B cell (primary cell): ENCODE results near the gene IKZF2. TPM values are rescaled to one million over a fixed set of nuclear protein-coding genes. Genes with fewer than 3 reads are reported as not detected.

ENCODE experiments used
- ATAC-seq: fragments of 200-7000 bp; cut with Tn5 transposase; one replicate; pipeline ENCODE4 v1.10.0; 2021; ENCODE audit warnings: low read depth, mild to moderate bottlenecking, moderate number of reproducible peaks, moderate library complexity
- CTCF ChIA-PET: fragments of 350-600 bp; sonication (Branson Sonifier 250); formaldehyde crosslinking; loops from one replicate; lab custom pipeline; 2021; ENCODE audit warnings: antibody characterized with exemption, inconsistent platforms; lab: Charles Lee
- POLR2A ChIA-PET: fragments of 350-600 bp; sonication (Branson Sonifier 250); formaldehyde crosslinking; loops from one replicate; lab custom pipeline; 2021; ENCODE audit warnings: antibody characterized with exemption; lab: Charles Lee
- DNase-seq: peaks from one replicate; pipeline ENCODE4 v3.0.0; 2013
- H2AFZ ChIP-seq: 2 replicates; pipeline ENCODE4 v1.6.1; 2012; ENCODE audit warnings: mild to moderate bottlenecking, low read depth, low read length; ENCODE audit not compliant: insufficient read depth, poor library complexity, severe bottlenecking
- H3K27ac ChIP-seq, 2 donors: 1 replicate in 1 of 2; 2 replicates in 1 of 2; pipeline ENCODE4 v1.5.1; 2012 to 2013; ENCODE audit warnings: low read length in 2 of 2, mild to moderate bottlenecking in 2 of 2, moderate library complexity in 1 of 2
- H3K27me3 ChIP-seq, 4 experiments: fragments of 200-600 bp in 1 of 4; sonication (generic) in 1 of 4; replicated peaks in 1 of 4; 1 replicate in 2 of 4; 2 replicates in 2 of 4; pipeline versions ENCODE4 v1.6.1 to v1.7.0; 2013 to 2016; ENCODE audit warnings: low read length in 3 of 4, mild to moderate bottlenecking in 2 of 4, mixed read lengths in 1 of 4, moderate library complexity in 1 of 4; ENCODE audit not compliant: insufficient read depth in 4 of 4, control insufficient read depth in 3 of 4; ENCODE audit errors: control extremely low read depth in 1 of 4
- H3K36me3 ChIP-seq, 2 experiments: replicated peaks in 1 of 2; 1 replicate in 1 of 2; 2 replicates in 1 of 2; pipeline versions ENCODE4 v1.6.1 to v1.7.1; 2013; ENCODE audit warnings: low read length in 1 of 2; ENCODE audit not compliant: insufficient read depth in 2 of 2, control insufficient read depth in 1 of 2; ENCODE audit errors: control extremely low read depth in 1 of 2, extremely low read depth in 1 of 2
- H3K4me1 ChIP-seq, 2 donors: fragments of 200-600 bp in 1 of 2; sonication (generic) in 1 of 2; 1 replicate in 1 of 2; 2 replicates in 1 of 2; pipeline versions ENCODE4 v1.5.1 to v1.6.1; 2013 to 2017; ENCODE audit warnings: low read length in 2 of 2; ENCODE audit not compliant: control insufficient read depth in 2 of 2, insufficient read depth in 2 of 2
- H3K4me2 ChIP-seq: replicated peaks from 2 replicates; pipeline ENCODE3; 2012; ENCODE audit warnings: mild to moderate bottlenecking, low read depth, low read length; ENCODE audit not compliant: poor library complexity, severe bottlenecking
- H3K4me3 ChIP-seq, 5 experiments: fragments of 200-600 bp in 1 of 5; sonication (generic) in 1 of 5; 1 replicate in 3 of 5; 2 replicates in 2 of 5; pipeline versions ENCODE4 v1.5.1 to v1.7.0; 2011 to 2016; ENCODE audit warnings: low read length in 4 of 5, mild to moderate bottlenecking in 4 of 5, low read depth in 2 of 5, control low read depth in 1 of 5, moderate library complexity in 1 of 5; ENCODE audit not compliant: insufficient read depth in 1 of 5; ENCODE audit errors: control extremely low read depth in 1 of 5, extremely low read depth in 1 of 5
- H3K79me2 ChIP-seq: fragments of 200-600 bp; sonication (generic); one replicate; pipeline ENCODE4 v1.6.0; 2016; ENCODE audit warnings: low read length; ENCODE audit not compliant: control insufficient read depth, insufficient read depth
- H3K9ac ChIP-seq: fragments of 200-600 bp; sonication (generic); 2 replicates; pipeline ENCODE4 v1.6.1; 2017; ENCODE audit warnings: mild to moderate bottlenecking, low read length, moderate library complexity
- H3K9me3 ChIP-seq, 3 donors: one replicate each; pipeline versions ENCODE4 v1.6.1 to v1.7.1; 2013; ENCODE audit warnings: low read length in 2 of 3; ENCODE audit not compliant: control insufficient read depth in 2 of 3, insufficient read depth in 1 of 3; ENCODE audit errors: control extremely low read depth in 1 of 3
- H4K20me1 ChIP-seq: 2 replicates; pipeline ENCODE4 v1.6.0; 2012; ENCODE audit warnings: mild to moderate bottlenecking, low read length; ENCODE audit not compliant: insufficient read depth, control insufficient read depth, poor library complexity, severe bottlenecking
- H3K27ac Mint-ChIP-seq: one replicate; pipeline ENCODE4 v1.8.0; 2021; ENCODE audit warnings: mixed read lengths
- H3K27me3 Mint-ChIP-seq: one replicate; pipeline ENCODE4 v1.8.0; 2021; ENCODE audit warnings: mixed read lengths
- H3K4me1 Mint-ChIP-seq: one replicate; pipeline ENCODE4 v1.8.0; 2021; ENCODE audit warnings: mixed read lengths
- H3K4me3 Mint-ChIP-seq: one replicate; pipeline ENCODE4 v1.8.0; 2021; ENCODE audit warnings: mixed read lengths
- H3K9me3 Mint-ChIP-seq: one replicate; pipeline ENCODE4 v1.8.0; 2022; ENCODE audit warnings: mixed read lengths; ENCODE audit not compliant: insufficient read depth
- EZH2 ChIP-seq: IDR thresholded peaks from 2 replicates; pipeline ENCODE4 v1.6.1; 2012; ENCODE audit warnings: borderline replicate concordance, low read depth, mild to moderate bottlenecking, moderate library complexity, low read length; ENCODE audit not compliant: insufficient read depth, poor library complexity, severe bottlenecking
- WGBS: methylation state at CpG from one replicate; pipeline ENCODE4 v1.1.5; 2013; ENCODE audit warnings: missing lambda C conversion rate; ENCODE audit not compliant: insufficient coverage; 5-methylcytosine and 5-hydroxymethylcytosine counted together
- intact Hi-C: fragments of 100-400 bp; cut with micrococcal nuclease; formaldehyde crosslinking; loops from one replicate; pipeline ENCODE4 v1.10.0; 2022
- polyA plus RNA-seq: library from polyadenylated mRNA; depleted of rRNA; stranded (reverse); fragments of >200 nt; gene quantifications from 2 replicates; pipeline ENCODE4 v1.2.3, GENCODE V29; 2012
- total RNA-seq, 2 donors: library from RNA; stranded (reverse); fragments of 120-200 nt in 1 of 2; gene quantifications; 1 replicate in 1 of 2; 2 replicates in 1 of 2; pipeline versions ENCODE4 v1.2.3 to v1.2.4, GENCODE V29; 2013 to 2022
- TF ChIP-seq, protein P1 (sequence below): fragments of 200-600 bp; IDR thresholded peaks from one replicate; pipeline ENCODE4 v1.8.0; 2022; ENCODE audit warnings: antibody characterized with exemption, mild to moderate bottlenecking

IKZF2 gene
- total and polyA plus RNA-seq, 2 donors (not counting 1 experiment from before 2014, with no cell fraction given): 2.5 to 49.3 TPM

DNA sequence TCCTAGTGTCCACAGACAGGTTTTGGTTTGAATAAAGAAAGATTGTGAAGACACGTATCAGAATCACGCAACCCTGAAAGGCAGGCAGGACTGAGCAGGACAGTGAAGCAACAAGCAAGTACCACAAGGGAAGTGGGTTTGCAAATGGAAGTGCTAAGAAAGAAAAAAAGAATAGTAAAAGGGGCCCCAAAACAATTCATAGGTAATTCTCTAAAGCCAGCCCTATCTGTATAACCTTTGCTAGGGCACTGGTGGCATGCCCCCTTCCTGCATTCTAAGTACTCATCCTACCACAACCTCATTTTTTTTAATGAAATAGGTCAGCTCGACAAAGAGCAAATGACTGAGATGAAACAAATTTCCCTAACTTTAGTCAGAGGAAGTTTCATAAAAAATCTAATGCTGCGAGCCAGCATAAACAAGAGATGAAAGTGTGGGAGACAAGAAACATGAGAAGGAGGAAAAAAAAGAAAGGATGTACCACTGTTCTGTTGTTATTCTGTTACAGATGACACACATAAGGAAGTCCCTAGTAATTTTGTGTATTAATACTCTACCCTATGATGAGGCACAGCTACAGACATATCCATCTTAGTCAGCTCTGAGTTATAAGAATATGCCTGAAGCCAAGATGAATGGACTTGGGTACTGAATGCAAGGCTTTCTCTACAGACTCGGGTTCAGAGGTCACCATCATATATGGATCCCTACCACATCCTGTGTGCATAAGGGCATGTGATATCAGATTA lies 32.2 kb downstream of the IKZF2 start:
- peak; percentile 43 for DNase-seq
- H3K4me3 ChIP-seq: peak overlapping the region in 1 of 5 experiments; percentile 16
- 30% methylated on average over 2 of the region's 5 CpGs for WGBS
- H3K27me3 ChIP-seq: no peaks in the 10 kb centered on the region
- no peaks in the 10 kb centered on the region for H3K9me3 Mint-ChIP-seq
- H4K20me1 ChIP-seq: no peaks in the 10 kb centered on the region
- H3K36me3 ChIP-seq: no peaks in the 10 kb centered on the region
- ChIA-PET POLR2A (no interaction called here), CTCF (no interaction called here)
- H3K79me2 ChIP-seq: peaks cover 66% of the 10 kb centered on the region
- H3K4me1 ChIP-seq: peaks cover 17 to 21% of the 10 kb centered on the region in 2 donors
- peaks cover 40% of the 10 kb centered on the region for H3K4me1 Mint-ChIP-seq
- H3K27ac Mint-ChIP-seq: peak overlapping the region; percentile 33
- H2AFZ ChIP-seq: peak overlapping the region; percentile 43
- peak overlapping the region; percentile 27 for H3K9ac ChIP-seq
- peak overlapping the region; percentile 54 for H3K4me2 ChIP-seq
- H3K27ac ChIP-seq: peak overlapping the region; percentile 37 to 69
- H3K4me3 Mint-ChIP-seq: peak overlapping the region; percentile 71
- ATAC-seq: peak; percentile 57
- H3K27me3 Mint-ChIP-seq: no peaks in the 10 kb centered on the region
- H3K9me3 ChIP-seq: no peaks in the 10 kb centered on the region
- TF ChIP-seq EZH2: no peak
- TF ChIP-seq, protein P1, sequence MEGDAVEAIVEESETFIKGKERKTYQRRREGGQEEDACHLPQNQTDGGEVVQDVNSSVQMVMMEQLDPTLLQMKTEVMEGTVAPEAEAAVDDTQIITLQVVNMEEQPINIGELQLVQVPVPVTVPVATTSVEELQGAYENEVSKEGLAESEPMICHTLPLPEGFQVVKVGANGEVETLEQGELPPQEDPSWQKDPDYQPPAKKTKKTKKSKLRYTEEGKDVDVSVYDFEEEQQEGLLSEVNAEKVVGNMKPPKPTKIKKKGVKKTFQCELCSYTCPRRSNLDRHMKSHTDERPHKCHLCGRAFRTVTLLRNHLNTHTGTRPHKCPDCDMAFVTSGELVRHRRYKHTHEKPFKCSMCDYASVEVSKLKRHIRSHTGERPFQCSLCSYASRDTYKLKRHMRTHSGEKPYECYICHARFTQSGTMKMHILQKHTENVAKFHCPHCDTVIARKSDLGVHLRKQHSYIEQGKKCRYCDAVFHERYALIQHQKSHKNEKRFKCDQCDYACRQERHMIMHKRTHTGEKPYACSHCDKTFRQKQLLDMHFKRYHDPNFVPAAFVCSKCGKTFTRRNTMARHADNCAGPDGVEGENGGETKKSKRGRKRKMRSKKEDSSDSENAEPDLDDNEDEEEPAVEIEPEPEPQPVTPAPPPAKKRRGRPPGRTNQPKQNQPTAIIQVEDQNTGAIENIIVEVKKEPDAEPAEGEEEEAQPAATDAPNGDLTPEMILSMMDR: no peak
- intact Hi-C loops: no loop called here

DNA sequence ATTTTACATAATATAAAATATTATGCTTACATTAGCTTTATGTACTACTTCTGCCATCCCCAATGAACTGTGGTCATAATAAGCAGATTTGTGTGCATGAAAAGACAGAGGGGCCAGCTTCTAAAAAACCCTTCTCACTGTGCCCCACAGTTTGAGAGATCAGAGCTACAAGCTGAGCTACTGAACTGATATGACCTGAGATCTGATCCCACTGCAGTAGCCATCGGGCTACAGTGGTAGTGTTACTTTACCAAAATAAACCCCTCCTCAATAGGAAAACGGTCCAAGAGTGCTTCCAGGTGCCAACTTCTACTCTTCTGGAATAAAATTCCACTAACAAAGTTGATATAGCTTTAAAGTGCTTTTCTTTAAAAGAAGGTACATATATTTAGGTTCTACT lies 43.1 kb downstream of the IKZF2 start:
- TF ChIP-seq EZH2: no peak
- TF ChIP-seq, protein P1: no peak
- no peak overlapping the region for H3K27ac ChIP-seq
- DNase-seq (no peak), ATAC-seq (no peak)
- Mint-ChIP-seq H3K9me3 (no peaks in the 10 kb centered on the region), H3K27me3 (no peaks in the 10 kb centered on the region), H3K27ac (no peak overlapping the region), H3K4me3 (no peak overlapping the region), H3K4me1 (peaks cover 28% of the 10 kb centered on the region)
- no peak overlapping the region for H3K4me2 ChIP-seq
- no peak overlapping the region for H3K4me3 ChIP-seq
- peaks cover 0 to 8% of the 10 kb centered on the region in 2 donors for H3K4me1 ChIP-seq
- no peaks in the 10 kb centered on the region for H3K27me3 ChIP-seq
- intact Hi-C loops: loop anchor here (10.0 kb wide), 1 partner anchor 54 kb away; no protein-coding TSS in a partner anchor
- peaks cover 16% of the 10 kb centered on the region for H3K79me2 ChIP-seq
- no peak overlapping the region for H3K9ac ChIP-seq
- H4K20me1 ChIP-seq: no peaks in the 10 kb centered on the region
- POLR2A ChIA-PET: no interaction called here
- H3K9me3 ChIP-seq: no peaks in the 10 kb centered on the region
- no CpG with 5 or more reads among the region's 2 CpGs for WGBS
- CTCF ChIA-PET: no interaction called here
- H3K36me3 ChIP-seq: peaks cover 0 to 1% of the 10 kb centered on the region in 2 experiments
- no peak overlapping the region for H2AFZ ChIP-seq
